Hematopoietic multipotent progenitor cell treated with erythropoietin and hydrocortisone succinate and interleukin-3 and kit ligand, for 15 days (in vitro differentiated cells): ENCODE measurements around the gene ATXN7L2.
A peak's percentile ranks its signal among the peaks of the same experiment; 100 is the strongest.

ENCODE experiments used
- DNase-seq: peaks from one replicate; pipeline ENCODE4 v3.0.0-alpha.2; 2015; ENCODE audit warnings: low spot score

The ATXN7L2 gene

GRCh38 chr1:109477821-109478220 lies 5.9 kb upstream of the ATXN7L2 start:
- DNase-seq, result no peak

GRCh38 chr1:109478806-109479205 lies 4.9 kb upstream of the ATXN7L2 start:
- DNase-seq, result no peak

GRCh38 chr1:109479311-109479710 lies 4.4 kb upstream of the ATXN7L2 start:
- no peak for DNase-seq

- DNase-seq, result no peak
Observed at GRCh38 chr1:109479901-109480300, 3.8 kb upstream of the ATXN7L2 start.

GRCh38 chr1:109481646-109482045 lies 2.1 kb upstream of the ATXN7L2 start:
- no peak for DNase-seq

- no peak for DNase-seq
Observed at GRCh38 chr1:109482242-109482641, 1.5 kb upstream of the ATXN7L2 start.

- no peak for DNase-seq
Observed at GRCh38 chr1:109482791-109483671, 674 bp upstream of the ATXN7L2 start.

- no peak for DNase-seq
Observed at GRCh38 chr1:109484519-109484975, 842 bp downstream of the ATXN7L2 start.

GRCh38 chr1:109485001-109485400 lies 1.3 kb downstream of the ATXN7L2 start:
- no peak for DNase-seq

GRCh38 chr1:109487261-109487660 lies 3.6 kb downstream of the ATXN7L2 start:
- DNase-seq, result no peak

GRCh38 chr1:109488201-109488600 lies 4.5 kb downstream of the ATXN7L2 start:
- DNase-seq, result no peak

- no peak for DNase-seq
Observed at GRCh38 chr1:109488696-109489095, 5.0 kb downstream of the ATXN7L2 start.

GRCh38 chr1:109490029-109490933 lies 6.6 kb downstream of the ATXN7L2 start:
- DNase-seq, result peak; percentile 76

- no peak for DNase-seq
Observed at GRCh38 chr1:109490934-109491302, 7.2 kb downstream of the ATXN7L2 start.

GRCh38 chr1:109491372-109491771 lies 7.7 kb downstream of the ATXN7L2 start:
- DNase-seq, result no peak

GRCh38 chr1:109492779-109493178 lies 9.1 kb downstream of the ATXN7L2 start:
- no peak for DNase-seq

- DNase-seq, result no peak
Observed at GRCh38 chr1:109493227-109493626, 9.5 kb downstream of the ATXN7L2 start.

- peak; percentile 89 for DNase-seq
Observed at GRCh38 chr1:109493805-109494539, 10.3 kb downstream of the ATXN7L2 start, which contains the start of gene CYB561D1. Gene CYB561D1 (plus strand): TSS chr1:109494094. CDS start chr1:109494140, 46 bp downstream.

- DNase-seq, result no peak
Observed at GRCh38 chr1:109495738-109496137, 12.0 kb downstream of the ATXN7L2 start.

- no peak for DNase-seq
Observed at GRCh38 chr1:109497449-109498160, 13.9 kb downstream of the ATXN7L2 start.

GRCh38 chr1:109498161-109498801 lies 14.6 kb downstream of the ATXN7L2 start:
- no peak for DNase-seq
